ENCODE results near the gene NABP1. TPM values are rescaled to one million over a fixed set of nuclear protein-coding genes. Genes with fewer than 3 reads are reported as not detected.

NABP1 gene
- total RNA-seq, 1 experiment from 2014 or later = 46.5 TPM

DNA sequence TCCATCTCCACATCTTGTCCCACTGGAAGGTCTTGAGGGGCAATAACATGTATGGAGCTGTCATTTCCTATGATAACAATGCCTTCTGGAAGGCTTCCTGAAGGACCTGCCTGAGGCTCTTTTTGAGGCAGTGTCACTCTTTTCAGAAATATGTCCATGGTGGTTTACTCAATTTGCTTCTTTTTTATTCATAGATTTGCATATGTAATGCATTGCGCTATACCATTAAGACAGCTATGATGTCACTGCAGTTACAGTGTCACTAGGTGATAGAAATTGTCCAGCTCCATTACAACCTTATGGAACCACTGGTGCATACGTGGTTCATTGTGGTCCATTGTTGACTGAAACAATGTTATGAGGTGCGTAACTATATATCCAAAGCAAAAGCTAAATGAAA is 19.9 kb downstream of the NABP1 start:
- Histone ChIP-seq H3K79me2 (ENCODE audit: low read depth) (no peaks in the 10 kb centered on the region), H3K27me3 (ENCODE audit: insufficient read depth, low read depth) (no peaks in the 10 kb centered on the region), H3F3A (ENCODE audit: insufficient read depth, low read depth) (peaks cover 20% of the 10 kb centered on the region), H3K36me3 (ENCODE audit: low read depth) (no peaks in the 10 kb centered on the region), H2AFZ (no peak overlapping the region), H3K9me3 (ENCODE audit: insufficient read depth, low read depth) (no peaks in the 10 kb centered on the region), H3K4me1 (replicated peaks; ENCODE audit: insufficient read depth) (no peaks in the 10 kb centered on the region), H3K4me3 (no peak overlapping the region), H3K4me2 (no peak overlapping the region), H3K27ac (no peak overlapping the region), H4K20me1 (ENCODE audit: insufficient read depth) (no peaks in the 10 kb centered on the region), H3K9me2 (ENCODE audit: insufficient read depth) (no peaks in the 10 kb centered on the region)
- CTCF ChIA-PET = interaction anchor here (0.6 kb wide), 2 partner anchors 15 to 132 kb away, joined by 3 read pairs; no protein-coding TSS in a partner anchor
- BruUV-seq (replicated peaks) = no TSS peak
- POLR2A ChIA-PET (ENCODE audit: unreplicated experiment) = no interaction called here
- peak in 1 of 2 experiments; percentile 40 for DNase-seq
- no peak for TF ChIP-seq EZH2 (IDR thresholded peaks at IDR 0.05; ENCODE audit: low read depth)
- TF ChIP-seq, protein P1, sequence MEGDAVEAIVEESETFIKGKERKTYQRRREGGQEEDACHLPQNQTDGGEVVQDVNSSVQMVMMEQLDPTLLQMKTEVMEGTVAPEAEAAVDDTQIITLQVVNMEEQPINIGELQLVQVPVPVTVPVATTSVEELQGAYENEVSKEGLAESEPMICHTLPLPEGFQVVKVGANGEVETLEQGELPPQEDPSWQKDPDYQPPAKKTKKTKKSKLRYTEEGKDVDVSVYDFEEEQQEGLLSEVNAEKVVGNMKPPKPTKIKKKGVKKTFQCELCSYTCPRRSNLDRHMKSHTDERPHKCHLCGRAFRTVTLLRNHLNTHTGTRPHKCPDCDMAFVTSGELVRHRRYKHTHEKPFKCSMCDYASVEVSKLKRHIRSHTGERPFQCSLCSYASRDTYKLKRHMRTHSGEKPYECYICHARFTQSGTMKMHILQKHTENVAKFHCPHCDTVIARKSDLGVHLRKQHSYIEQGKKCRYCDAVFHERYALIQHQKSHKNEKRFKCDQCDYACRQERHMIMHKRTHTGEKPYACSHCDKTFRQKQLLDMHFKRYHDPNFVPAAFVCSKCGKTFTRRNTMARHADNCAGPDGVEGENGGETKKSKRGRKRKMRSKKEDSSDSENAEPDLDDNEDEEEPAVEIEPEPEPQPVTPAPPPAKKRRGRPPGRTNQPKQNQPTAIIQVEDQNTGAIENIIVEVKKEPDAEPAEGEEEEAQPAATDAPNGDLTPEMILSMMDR (conservative IDR thresholded peaks at IDR 0.05) = no peak
- intact Hi-C loops (cut with micrococcal nuclease; ENCODE audit: unreplicated experiment) = loop anchor here (10.0 kb wide), 1 partner anchor 467 kb away; no protein-coding TSS in a partner anchor

GRCh38 chr2:191699341-191699945 is 21.5 kb downstream of the NABP1 start:
- H2AFZ ChIP-seq = no peak overlapping the region
- no peak overlapping the region for H3K4me2 ChIP-seq
- no peaks in the 10 kb centered on the region for H3K27me3 ChIP-seq (ENCODE audit: insufficient read depth, low read depth)
- POLR2A ChIA-PET (ENCODE audit: unreplicated experiment) = no interaction called here
- H3K9me2 ChIP-seq (ENCODE audit: insufficient read depth) = no peaks in the 10 kb centered on the region
- peaks cover 20% of the 10 kb centered on the region for H3F3A ChIP-seq (ENCODE audit: insufficient read depth, low read depth)
- no peak for DNase-seq
- no peaks in the 10 kb centered on the region for H4K20me1 ChIP-seq (ENCODE audit: insufficient read depth)
- H3K27ac ChIP-seq = no peak overlapping the region
- no peak overlapping the region for H3K4me3 ChIP-seq
- no TSS peak for BruUV-seq (replicated peaks)
- intact Hi-C loops (cut with micrococcal nuclease; ENCODE audit: unreplicated experiment) = loop anchor here (10.0 kb wide), 1 partner anchor 465 kb away; no protein-coding TSS in a partner anchor
- H3K9me3 ChIP-seq (ENCODE audit: insufficient read depth, low read depth) = no peaks in the 10 kb centered on the region
- no peak for TF ChIP-seq EZH2 (IDR thresholded peaks at IDR 0.05; ENCODE audit: low read depth)
- TF ChIP-seq, protein P1 (conservative IDR thresholded peaks at IDR 0.05) = no peak
- CTCF ChIA-PET = no interaction called here
- no peaks in the 10 kb centered on the region for H3K79me2 ChIP-seq (ENCODE audit: low read depth)
- no peaks in the 10 kb centered on the region for H3K36me3 ChIP-seq (ENCODE audit: low read depth)
- no peaks in the 10 kb centered on the region for H3K4me1 ChIP-seq (replicated peaks; ENCODE audit: insufficient read depth)

DNA sequence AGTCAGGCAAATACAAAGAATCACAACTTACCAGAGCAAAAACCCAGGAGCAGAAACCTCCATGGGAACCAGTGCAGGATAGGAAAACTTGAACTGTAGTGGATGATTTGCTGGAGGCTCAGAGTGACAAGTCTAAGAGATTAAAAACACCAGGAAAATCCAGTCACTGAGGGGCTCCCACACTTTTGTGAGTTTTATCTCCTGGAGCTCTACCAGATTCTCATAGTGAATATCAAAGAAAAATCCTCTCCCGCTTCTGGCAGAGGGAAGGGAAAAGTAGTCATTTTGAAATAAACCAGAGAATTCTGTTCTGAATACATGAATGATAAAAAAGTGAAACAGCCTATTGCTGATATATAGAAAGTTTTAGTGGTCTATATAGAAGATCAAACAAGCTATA is 23.1 kb downstream of the NABP1 start:
- H3K36me3 ChIP-seq (ENCODE audit: low read depth) = no peaks in the 10 kb centered on the region
- H3K4me3 ChIP-seq = no peak overlapping the region
- H3K79me2 ChIP-seq (ENCODE audit: low read depth) = no peaks in the 10 kb centered on the region
- no peak overlapping the region for H3K4me2 ChIP-seq
- no peaks in the 10 kb centered on the region for H4K20me1 ChIP-seq (ENCODE audit: insufficient read depth)
- H3K27ac ChIP-seq = no peak overlapping the region
- CTCF ChIA-PET = interaction anchor here (0.6 kb wide), 1 partner anchor 649 kb away, joined by 3 read pairs; no protein-coding TSS in a partner anchor
- DNase-seq = no peak
- peaks cover 15% of the 10 kb centered on the region for H3F3A ChIP-seq (ENCODE audit: insufficient read depth, low read depth)
- H3K9me2 ChIP-seq (ENCODE audit: insufficient read depth) = no peaks in the 10 kb centered on the region
- H3K27me3 ChIP-seq (ENCODE audit: insufficient read depth, low read depth) = no peaks in the 10 kb centered on the region
- TF ChIP-seq, protein P1 (conservative IDR thresholded peaks at IDR 0.05) = no peak
- TF ChIP-seq EZH2 (IDR thresholded peaks at IDR 0.05; ENCODE audit: low read depth) = no peak
- BruUV-seq (replicated peaks) = no TSS peak
- POLR2A ChIA-PET (ENCODE audit: unreplicated experiment) = no interaction called here
- no peaks in the 10 kb centered on the region for H3K4me1 ChIP-seq (replicated peaks; ENCODE audit: insufficient read depth)
- intact Hi-C loops (cut with micrococcal nuclease; ENCODE audit: unreplicated experiment) = no loop called here
- no peaks in the 10 kb centered on the region for H3K9me3 ChIP-seq (ENCODE audit: insufficient read depth, low read depth)
- no peak overlapping the region for H2AFZ ChIP-seq
